C4-2B (cell line): ENCODE data around the gene SMARCD2.

Experiments used
- H3K27ac ChIP-seq: fragments of 450-650 bp; 2 replicates; pipeline ENCODE4 v1.5.1; 2017
- CTCF ChIP-seq: fragments of 450-650 bp; conservative IDR thresholded peaks from 2 replicates; pipeline ENCODE4 v1.5.1; 2017; ENCODE audit warnings: mild to moderate bottlenecking
- ZFX ChIP-seq: fragments of 450-650 bp; IDR thresholded peaks from 2 replicates; pipeline ENCODE4 v1.6.1; 2017

Gene SMARCD2

GRCh38 chr17:63826468-63827001, 15.9 kb downstream of the SMARCD2 start:
- peak overlapping the region; percentile 98 for H3K27ac ChIP-seq
- TF ChIP-seq ZFX (no peak), CTCF (no peak)

- TF ChIP-seq ZFX, result no peak
- TF ChIP-seq CTCF, result no peak
- no peak overlapping the region for H3K27ac ChIP-seq
These were observed 18.1 kb downstream of the SMARCD2 start for GRCh38 chr17:63824362-63824761.

DNA sequence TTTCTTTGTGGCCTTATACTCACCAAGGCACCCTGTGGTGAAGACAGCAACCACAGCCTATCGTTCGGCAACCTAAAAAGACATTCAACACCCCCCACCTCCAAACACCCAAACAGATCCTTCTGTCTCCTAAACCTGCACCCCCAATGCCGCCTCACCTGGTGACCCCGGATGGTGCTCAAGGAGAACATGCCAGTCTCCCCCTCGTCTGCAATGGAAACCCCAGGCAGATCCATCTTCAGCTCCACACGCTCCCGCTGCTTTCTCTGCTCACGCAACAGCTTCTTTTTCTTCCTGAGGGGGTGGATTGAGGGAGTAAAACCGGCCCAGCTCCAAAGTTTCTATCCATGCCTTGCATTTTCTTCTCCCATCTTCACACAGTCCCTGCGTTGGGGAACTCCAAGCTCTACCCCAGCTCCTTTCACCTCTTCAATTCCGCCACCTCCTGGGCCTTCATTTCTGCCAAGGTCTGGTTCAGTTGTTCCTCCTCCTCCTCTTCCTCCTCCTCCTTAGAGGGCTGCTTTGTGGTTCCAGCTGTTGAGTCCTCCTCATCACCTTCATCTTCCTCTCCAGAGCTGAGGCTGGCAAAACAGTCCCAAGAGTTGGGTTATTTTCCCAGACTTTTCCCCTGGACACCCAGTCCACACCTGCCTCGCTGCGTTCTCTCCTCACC, 18.7 kb downstream of the SMARCD2 start:
- no peak overlapping the region for H3K27ac ChIP-seq
- TF ChIP-seq ZFX, result no peak
- no peak for TF ChIP-seq CTCF

- no peak for TF ChIP-seq ZFX
- TF ChIP-seq CTCF, result no peak
- no peak overlapping the region for H3K27ac ChIP-seq
These were observed 19.9 kb downstream of the SMARCD2 start for GRCh38 chr17:63822537-63822936.

DNA sequence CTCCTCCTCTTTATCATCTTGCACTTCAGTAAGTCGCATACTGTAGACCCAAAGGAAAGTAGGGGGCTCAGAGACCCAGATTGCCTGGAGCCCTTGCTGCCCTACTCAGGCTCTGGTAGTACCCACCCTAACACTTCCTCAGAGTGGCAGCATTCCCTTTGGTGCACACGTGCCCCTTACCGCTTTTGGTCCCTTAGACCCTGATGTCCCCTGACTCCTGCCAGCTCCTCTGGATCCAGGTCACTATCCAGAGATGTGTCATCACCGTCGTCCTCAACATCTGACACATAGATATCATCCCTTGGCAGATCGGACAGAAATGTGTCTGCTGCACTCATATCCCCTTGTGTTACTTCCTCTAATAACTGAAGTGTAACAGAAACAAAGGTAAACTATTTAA, 20.7 kb downstream of the SMARCD2 start:
- H3K27ac ChIP-seq, result no peak overlapping the region
- TF ChIP-seq ZFX, result no peak
- TF ChIP-seq CTCF, result no peak

GRCh38 chr17:63820963-63821561, 21.4 kb downstream of the SMARCD2 start:
- H3K27ac ChIP-seq, result no peak overlapping the region
- no peak for TF ChIP-seq ZFX
- no peak for TF ChIP-seq CTCF

DNA sequence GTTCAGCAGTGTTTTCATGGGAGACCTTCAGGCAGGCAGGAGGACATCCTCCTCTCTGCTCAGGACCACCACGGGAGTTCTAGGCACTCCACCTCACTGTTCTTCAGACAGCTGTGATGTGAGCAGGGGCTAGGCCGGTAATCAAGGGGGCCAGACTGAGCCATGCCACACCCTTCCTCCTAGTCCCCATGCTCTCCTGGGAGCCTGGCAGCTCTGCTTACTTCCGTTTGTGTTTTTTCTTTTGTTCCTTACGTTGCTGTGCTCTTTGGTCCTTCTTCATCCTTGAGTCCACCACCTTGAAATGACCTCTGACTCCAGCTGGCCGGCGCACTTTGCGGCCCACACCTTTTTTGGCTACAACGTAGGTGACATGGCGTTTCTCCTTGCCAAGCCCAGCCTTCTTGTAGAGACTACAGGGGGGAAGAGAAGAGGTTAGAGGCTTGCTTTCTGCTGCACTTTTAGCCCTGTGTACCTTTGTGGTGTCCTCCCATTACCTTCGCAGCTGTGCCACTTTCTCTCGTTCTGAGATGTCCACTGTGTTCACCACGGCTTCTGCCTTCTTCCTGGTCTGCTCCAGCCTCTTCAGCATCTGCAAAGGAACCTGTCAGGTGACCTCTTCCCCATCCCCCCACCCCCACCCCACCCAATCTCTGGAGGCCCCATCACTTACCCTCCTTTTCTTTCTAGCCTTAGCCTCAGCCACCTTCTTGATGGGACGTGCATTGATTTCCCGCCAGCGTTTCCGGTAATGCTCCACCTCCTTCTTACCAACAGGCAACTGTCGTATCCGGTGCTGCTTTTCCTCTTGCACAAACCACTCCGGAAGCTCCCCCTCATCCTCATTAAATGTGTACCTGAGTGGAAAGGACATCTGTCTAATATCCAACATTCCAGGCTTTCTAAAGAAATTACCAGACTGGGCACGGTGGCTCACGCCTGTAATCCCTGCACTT, 22.6 kb downstream of the SMARCD2 start:
- no peak overlapping the region for H3K27ac ChIP-seq
- no peak for TF ChIP-seq ZFX
- TF ChIP-seq CTCF, result no peak
